GM12801 (cell line): Measurements from ENCODE around the gene FAM72C.
"Not testable (repeated sequence)": the region's sequence is repeated elsewhere in the genome, so short reads cannot be mapped to it uniquely, and the experiment has no call there.

Experiments used
- CTCF ChIP-seq: IDR thresholded peaks from one replicate; pipeline ENCODE4 v1.5.1; 2011; ENCODE audit warnings: control low read depth; ENCODE audit not compliant: insufficient read length; ENCODE audit errors: extremely low read depth

FAM72C gene

GRCh38 chr1:143971924-143972700 is at the start of gene FAM72C:
Gene FAM72C (minus strand): TSS chr1:143971986. CDS start chr1:143971141, 845 bp downstream.
- not testable (repeated sequence) for TF ChIP-seq CTCF
